ENCODE data around the gene DNM2. TPM values are rescaled to one million over a fixed set of nuclear protein-coding genes. Genes with fewer than 3 reads are reported as not detected.

DNM2 gene
- total RNA-seq, 3 donors from 2014 or later: 318 to 602 (median 562) TPM

Small RNA genes lying within 50 kb of the gene (microRNA-seq; reads per million reads assigned to microRNA genes)
- 0.70 reads per million for gene MIR199A1
- gene MIR4748: not detected
- not detected for gene MIR638
- 0.93 reads per million for gene MIR6793

Other genes starting within 250 kb of the DNM2 start
- 10 to 100 TPM; 57.5 to 75.7 (median 61.0) TPM for gene KEAP1, start 214.7 kb upstream of the DNM2 start, total RNA-seq
- under 1 TPM in 2 of 3 donors, not detected in 1; 0.23 to 0.31 TPM for gene S1PR5, start 200.6 kb upstream of the DNM2 start, total RNA-seq
- gene ATG4D, start 174.2 kb upstream of the DNM2 start, total RNA-seq: 100 to 1,000 TPM in 1 of 3 donors, 10 to 100 TPM in 2; 63.0 to 119 (median 93.5) TPM
- 10 to 100 TPM; 12.0 to 23.3 (median 17.0) TPM for gene KRI1, start 152.1 kb upstream of the DNM2 start, total RNA-seq
- gene CDKN2D, start 149.1 kb upstream of the DNM2 start, total RNA-seq: 10 to 100 TPM in 2 of 3 donors, 1 to 10 TPM in 1; 6.1 to 12.1 (median 11.9) TPM
- 100 to 1,000 TPM in 2 of 3 donors, 10 to 100 TPM in 1; 42.6 to 140 (median 131) TPM for gene AP1M2, start 130.8 kb upstream of the DNM2 start, total RNA-seq
- gene SLC44A2, start 92.5 kb upstream of the DNM2 start, total RNA-seq: 100 to 1,000 TPM in 2 of 3 donors, 10 to 100 TPM in 1; 90.0 to 179 (median 116) TPM
- 100 to 1,000 TPM; 151 to 213 (median 178) TPM for gene ILF3, start 63.7 kb upstream of the DNM2 start, total RNA-seq
- gene QTRT1, start 16.6 kb upstream of the DNM2 start, total RNA-seq: 100 to 1,000 TPM in 2 of 3 donors, 10 to 100 TPM in 1; 57.8 to 107 (median 101) TPM
- gene TMED1, start 118.1 kb downstream of the DNM2 start, total RNA-seq: 10 to 100 TPM; 12.8 to 24.7 (median 15.3) TPM
- gene C19orf38, start 130.3 kb downstream of the DNM2 start, total RNA-seq: 1 to 10 TPM in 1 of 3 donors, under 1 TPM in 2; 0.64 to 1.9 (median 0.73) TPM
- gene CARM1, start 153.5 kb downstream of the DNM2 start, total RNA-seq: 10 to 100 TPM; 49.1 to 54.3 (median 49.7) TPM
- gene YIPF2, start 210.6 kb downstream of the DNM2 start, total RNA-seq: 10 to 100 TPM; 34.0 to 55.8 (median 55.2) TPM
- 10 to 100 TPM; 18.5 to 25.0 (median 22.7) TPM for gene TIMM29, start 210.7 kb downstream of the DNM2 start, total RNA-seq
- gene SMARCA4, start 243.0 kb downstream of the DNM2 start, total RNA-seq: 10 to 100 TPM; 81.5 to 86.5 (median 86.3) TPM

Data from mucosa of descending colon (tissue), 3 donors.